HG02588 (cell line): ENCODE data around the gene ANKRD2.
"Not testable (repeated sequence)": the region's sequence is repeated elsewhere in the genome, so short reads cannot be mapped to it uniquely, and the experiment has no call there.

Experiments
- ATAC-seq: cut with Tn5 transposase; IDR thresholded peaks from one replicate; pipeline ENCODE4 v1.9.1; 2021; ENCODE audit warnings: mild to moderate bottlenecking, moderate library complexity; ENCODE audit not compliant: unreplicated experiment

Gene ANKRD2

GRCh38 chr10:97570789-97571471 is 1.6 kb upstream of the ANKRD2 start:
- ATAC-seq, result no peak

DNA sequence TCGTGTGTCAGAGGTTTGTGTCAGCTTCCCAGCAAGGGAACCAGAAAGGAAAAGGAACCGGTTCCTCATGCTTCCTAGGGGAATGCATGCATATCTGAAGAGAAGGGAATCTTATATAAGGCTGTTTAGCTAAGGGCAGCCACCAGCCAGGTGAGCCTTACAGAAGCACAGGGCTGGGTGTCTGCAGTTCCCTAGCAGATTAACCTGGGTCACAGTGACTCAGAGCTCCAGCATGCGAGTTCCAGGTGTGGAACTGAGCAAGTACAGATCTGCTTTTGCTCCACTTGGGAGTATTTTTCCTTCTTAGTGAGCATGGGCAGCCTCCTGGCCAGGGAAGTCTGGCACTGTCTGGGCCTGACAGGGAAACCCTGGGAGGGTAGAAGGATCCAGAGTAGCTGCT is 957 bp upstream of the ANKRD2 start:
- ATAC-seq, result no peak

GRCh38 chr10:97573021-97573420 is 442 bp downstream of the ANKRD2 start:
- ATAC-seq, result no peak

DNA sequence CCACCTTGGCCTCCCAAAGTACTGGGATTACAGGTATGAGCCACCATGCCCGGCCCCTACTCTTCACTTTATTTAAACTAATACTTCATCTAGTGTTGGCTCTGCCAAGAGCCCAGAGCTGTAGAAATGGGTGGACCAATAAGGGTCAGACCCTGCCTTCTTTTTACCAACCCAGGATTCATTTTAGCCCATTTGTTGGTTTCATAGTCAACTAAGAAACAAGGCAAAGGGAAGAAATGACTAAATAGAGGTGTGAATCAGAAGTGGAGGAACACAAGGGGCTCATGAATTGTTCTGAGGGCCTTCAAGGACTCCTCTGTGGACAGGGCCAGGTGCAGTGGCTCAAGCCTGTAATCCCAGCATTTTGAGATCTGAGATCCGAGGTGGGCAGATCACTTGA is 1.1 kb downstream of the ANKRD2 start:
- ATAC-seq, result no peak

DNA sequence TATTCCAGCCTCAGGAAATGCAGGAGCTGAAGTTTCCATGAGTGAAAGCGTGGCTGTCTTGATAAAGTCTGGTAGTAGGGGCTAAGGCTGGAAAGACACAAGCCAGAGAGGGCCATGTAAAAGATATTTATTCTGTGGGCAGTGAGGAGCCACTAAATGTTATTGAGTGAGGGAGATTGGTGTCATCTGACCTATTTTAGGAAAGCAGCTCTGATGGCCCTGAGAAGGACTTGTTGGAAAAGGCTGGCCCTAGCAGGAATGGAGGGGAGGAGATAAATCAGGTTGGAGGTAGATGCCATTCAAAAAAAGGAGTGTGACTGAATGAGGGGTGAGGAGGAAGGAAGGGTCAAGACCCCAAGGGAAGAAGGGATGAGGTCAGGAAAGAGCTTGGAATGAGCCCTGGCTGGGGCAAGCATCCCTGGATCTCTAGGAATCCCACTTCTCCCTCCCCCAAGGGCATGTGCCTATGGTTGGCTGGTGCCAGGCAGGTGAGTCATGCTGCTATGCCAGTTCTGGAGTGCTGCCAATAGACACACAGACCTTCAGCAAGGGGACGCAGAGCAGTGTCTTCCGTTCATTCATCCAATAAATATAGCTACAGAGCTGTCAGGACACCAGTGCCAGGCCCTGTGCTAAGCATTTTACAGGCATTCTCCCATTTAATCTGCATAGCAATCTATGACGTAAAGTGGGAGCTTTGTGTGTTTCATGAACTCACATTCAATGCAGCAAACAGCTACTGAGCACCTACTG is 2.0 kb downstream of the ANKRD2 start:
- no peak for ATAC-seq

- no peak for ATAC-seq
Observed at GRCh38 chr10:97575127-97575668, 2.6 kb downstream of the ANKRD2 start.

GRCh38 chr10:97576487-97576886 is 3.9 kb downstream of the ANKRD2 start:
- ATAC-seq, result not testable (repeated sequence)

DNA sequence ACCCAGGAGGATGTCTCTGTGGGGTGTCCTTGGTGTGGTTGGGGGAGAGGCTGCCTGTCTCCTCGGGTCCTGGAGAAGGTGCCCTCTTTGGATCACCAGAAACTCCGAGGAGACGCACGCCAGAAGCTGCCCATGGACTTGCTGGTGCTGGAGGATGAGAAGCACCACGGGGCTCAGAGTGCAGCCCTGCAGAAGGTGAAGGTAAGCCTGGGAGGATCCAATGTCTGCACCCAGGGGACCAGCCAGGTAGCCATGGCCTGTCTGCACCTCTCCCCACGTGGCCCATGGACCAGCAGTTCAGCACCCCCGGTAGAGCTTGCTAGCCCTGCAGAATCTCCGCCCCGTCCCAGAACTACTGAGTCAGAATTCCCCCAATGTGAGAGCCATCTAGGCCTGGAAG is 5.1 kb downstream of the ANKRD2 start:
- no peak for ATAC-seq

DNA sequence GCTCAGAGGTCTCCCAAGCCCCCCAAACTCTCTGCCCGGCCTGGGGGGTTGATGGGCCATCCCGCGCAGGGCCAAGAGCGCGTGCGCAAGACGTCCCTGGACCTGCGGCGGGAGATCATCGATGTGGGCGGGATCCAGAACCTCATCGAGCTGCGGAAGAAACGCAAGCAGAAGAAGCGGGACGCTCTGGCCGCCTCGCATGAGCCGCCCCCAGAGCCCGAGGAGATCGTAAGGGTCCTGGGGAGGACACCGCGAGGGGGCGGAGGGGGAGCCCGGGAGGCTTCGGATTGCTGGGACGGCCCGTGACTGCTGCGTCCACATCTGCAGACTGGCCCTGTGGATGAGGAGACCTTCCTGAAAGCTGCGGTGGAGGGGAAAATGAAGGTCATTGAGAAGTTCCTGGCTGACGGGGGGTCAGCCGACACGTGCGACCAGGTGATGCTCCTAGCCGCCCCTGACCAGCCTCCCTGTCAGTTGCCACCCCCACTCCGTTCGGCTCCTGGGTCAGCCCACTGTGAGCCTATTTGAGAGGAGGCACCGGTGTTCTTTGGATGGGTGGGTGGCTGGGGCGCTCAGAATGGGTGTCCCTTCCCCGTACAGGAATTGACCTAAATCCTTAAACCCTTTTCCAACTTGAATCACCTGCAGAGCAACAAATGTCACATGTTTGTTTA is 5.7 kb downstream of the ANKRD2 start:
- no peak for ATAC-seq

- ATAC-seq, result no peak
Observed at GRCh38 chr10:97580421-97581367, 8.1 kb downstream of the ANKRD2 start.

DNA sequence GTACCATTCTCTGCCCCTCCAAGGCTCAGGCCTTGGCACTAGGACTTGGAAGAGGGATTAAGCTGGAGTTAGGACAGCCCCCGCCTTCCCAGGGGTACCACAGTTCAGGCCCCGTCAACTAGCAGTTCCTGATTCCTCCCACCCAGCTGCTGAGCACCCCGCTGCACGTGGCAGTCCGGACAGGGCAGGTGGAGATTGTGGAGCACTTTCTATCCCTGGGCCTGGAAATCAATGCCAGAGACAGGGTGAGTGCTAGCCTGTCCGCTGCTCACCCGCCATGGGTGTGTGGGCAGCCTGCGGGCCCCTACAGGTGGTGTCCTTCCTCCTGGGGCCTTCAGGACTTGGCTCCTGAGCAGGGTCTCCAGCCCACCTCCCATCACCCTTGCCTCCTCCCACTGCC is 9.6 kb downstream of the ANKRD2 start:
- ATAC-seq, result no peak

DNA sequence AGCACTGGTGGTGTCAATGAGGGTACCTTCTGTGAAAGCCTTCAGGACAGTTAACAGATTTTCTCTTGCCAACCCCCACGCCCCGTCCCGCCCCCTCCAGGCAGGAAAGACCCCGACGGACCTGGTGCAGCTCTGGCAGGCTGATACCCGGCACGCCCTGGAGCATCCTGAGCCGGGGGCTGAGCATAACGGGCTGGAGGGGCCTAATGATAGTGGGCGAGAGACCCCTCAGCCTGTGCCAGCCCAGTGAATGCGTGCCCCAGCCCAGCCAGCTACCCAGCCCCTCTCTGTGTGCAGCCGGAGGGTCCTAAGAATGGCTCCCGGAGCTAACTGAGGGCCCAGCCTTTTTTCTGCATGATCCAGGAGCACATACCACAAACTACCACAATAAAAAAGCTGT is 10.9 kb downstream of the ANKRD2 start:
- ATAC-seq, result no peak

DNA sequence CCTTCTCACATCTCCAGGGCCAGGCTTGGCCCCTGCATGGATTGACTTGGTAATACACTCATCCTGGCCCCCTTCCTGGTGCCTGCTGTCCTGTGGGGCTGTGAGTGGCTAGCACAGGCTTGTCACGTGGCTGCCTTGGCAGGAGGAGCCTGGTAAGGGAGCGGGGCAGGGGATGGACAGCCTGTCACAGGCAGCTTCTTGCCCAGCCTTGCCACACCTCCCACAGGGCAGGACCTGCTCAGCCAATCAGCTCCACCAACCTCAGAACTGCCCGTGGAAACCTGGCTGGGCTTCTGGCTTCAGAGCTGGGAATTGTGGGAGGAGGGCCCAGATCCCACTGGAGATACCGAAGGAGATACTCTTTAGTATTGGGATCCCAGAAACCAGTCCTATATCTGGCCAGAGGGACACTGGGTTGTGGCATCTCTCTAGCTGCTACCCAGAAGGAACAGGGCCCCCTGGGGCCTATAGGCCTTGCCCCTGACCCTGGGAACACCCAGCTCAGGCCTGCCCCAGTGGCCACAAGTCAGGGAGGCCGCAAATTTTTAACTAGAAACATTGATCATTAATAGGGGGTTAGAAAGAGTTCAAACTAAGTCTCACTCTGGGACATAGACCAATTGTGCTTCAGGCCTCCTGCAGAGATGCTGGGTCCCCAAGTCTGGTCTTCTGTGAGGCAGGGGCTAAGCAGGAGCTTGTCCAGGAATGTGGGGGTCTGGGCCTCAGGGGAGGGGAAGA is 11.7 kb downstream of the ANKRD2 start, which contains the start of gene HOGA1:
TSS of gene HOGA1 (plus strand) at position 330 of the 738 bp plus-strand sequence. CDS start at position 645, 315 bp downstream.
- peak; percentile 71 for ATAC-seq

GRCh38 chr10:97584798-97585438 is 12.3 kb downstream of the ANKRD2 start:
- ATAC-seq, result no peak

- no peak for ATAC-seq
Observed at GRCh38 chr10:97585439-97585811, 12.8 kb downstream of the ANKRD2 start.

DNA sequence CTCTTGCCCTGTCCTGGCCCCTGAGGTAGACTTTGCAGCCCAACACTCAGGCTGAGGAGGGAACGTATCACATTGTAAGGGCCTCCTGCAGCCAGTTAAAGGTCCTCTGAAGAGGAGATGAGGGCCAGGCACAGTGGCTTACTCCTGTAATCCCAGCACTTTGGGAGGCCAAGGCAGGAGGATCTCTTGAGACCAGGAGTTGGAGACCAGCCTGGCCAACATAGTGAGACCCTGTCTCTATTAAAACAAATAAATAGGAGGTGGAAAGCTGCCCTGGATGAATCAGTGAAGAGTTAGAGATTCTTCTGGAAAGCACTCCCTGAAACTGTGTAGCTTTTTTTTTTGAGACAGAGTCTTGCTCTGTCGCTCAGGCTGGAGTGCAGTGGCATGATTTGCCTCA is 14.6 kb downstream of the ANKRD2 start:
- no peak for ATAC-seq

DNA sequence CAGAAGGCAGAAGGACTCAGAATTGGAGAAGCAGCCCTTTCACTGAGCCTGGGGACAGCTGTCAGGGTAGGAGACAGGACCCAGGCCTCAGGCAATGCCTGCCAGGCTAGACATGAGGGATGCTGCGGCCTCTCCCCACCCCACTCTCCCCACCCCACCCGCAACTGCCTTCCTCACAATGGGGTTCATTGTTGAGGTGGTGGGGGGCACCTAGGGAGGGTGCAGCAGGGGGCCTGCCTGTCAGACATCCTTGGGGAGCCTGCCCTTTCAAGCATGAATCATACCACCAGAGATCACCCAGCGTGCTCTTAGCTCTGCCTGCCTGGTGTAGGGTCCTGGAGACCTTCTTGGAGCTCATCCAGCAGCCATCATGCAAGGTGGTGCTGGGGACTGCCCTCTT is 16.9 kb downstream of the ANKRD2 start, which contains the start of gene C10orf62:
TSS of gene C10orf62 (plus strand) at position 243 of the 400 bp plus-strand sequence. CDS start 177 bp downstream, outside the sequence.
- ATAC-seq, result no peak

GRCh38 chr10:97590082-97590747 is 17.6 kb downstream of the ANKRD2 start:
- ATAC-seq, result no peak
